Measurements from ENCODE around the gene PRKAA2.

Gene PRKAA2

DNA sequence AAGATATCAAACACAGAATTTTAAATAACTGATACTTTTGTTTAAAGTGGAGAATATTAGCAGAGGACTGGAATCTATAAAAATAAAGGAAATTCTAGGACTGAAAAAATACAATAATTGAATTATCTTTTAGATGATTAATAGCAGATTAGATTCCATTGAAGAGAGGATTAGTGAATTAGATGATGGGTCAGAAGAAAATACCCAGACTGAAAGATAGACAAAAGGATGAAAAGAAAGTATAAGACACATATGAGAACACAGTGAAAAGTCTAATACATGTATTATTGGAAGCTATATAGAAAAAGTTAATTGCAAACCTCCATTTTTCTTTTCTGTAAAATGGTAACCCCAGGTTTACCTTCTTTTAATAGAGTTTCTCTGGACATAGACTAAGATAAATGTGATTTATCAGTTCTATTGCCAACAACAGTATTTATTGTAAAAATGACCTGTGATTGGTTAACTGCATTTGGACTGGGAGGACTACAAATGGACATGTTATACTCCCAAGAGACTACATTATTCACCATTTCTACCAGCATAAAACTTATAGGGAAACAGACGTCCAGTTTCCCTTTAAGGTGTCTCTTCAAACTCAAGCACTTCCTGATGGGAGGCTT is 11.0 kb downstream of the PRKAA2 start:
- DNase-seq, result no peak

DNA sequence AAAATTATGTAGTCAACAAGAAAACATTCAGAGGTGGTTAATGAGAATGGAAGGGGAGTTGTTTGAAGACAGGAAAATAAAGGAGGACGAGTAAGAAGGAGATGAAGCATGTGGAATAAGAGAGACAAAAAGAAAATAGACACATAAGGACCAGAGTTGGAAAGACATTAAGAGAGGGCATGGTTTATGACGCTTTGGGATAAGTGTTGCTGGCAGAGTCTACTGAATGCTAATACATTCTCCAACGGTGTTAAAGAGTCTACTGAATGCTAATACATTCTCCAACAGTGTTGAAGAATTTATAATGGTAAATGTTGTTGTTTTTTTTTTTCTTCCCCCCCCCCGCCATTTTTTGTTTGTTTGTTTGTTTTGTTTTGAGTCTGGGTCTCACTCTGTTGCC is 13.1 kb downstream of the PRKAA2 start:
- no peak for DNase-seq

DNA sequence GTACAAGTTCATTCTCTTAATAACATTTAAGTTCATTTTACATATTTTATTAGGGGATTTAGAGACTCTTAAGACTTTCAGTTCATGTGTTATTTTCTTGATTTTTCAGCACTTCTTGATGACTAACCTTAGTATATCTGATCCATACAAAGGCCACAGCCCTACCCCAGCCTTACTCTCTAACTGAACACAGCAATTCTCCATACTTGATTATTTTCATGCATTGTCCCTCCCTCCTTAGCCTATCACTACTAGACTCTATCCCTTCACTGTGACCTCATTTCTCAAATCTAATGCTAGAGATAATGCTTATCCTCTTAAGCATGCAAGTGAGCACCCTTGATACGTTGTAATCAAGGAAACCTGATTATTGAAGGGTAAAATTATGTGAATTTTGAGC is 15.2 kb downstream of the PRKAA2 start:
- DNase-seq, result no peak

DNA sequence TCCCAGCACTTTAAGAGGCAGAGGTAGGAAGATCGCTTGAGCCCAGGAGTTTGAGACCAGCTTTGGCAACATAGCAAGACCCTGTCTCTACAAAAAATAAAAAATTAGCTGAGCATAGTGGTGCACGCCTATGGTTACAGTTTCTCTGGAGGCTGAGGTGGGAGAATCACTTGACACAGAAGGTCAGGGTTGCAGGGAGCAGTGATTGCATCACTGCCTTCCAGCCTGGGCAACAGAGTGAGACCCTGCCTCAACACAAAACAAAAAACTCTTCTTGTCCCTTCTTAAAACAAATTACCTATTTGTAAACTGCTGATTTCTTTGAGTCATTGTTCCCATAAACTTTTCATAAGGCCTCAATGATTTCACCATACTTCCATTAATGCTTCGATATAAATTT is 18.7 kb downstream of the PRKAA2 start:
- DNase-seq, result no peak

DNA sequence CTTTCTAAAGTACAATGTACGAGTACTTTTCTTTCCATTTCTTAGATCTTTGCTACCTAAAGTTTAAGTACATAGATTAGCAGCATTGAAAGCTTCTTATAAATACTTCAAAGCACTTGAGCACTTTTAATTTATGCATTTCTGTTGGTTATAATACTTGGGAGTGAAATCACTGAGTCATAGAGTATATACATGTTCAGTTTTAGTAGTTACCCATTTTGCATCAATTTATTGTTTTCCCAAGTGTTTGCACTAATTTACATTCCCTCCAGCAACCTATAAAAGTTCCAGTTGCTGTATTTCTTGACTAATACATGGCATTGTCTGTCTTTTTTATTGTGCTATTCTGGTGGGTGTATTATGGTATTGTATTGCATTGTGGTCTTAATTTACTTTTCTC is 20.3 kb downstream of the PRKAA2 start:
- no peak for DNase-seq

DNA sequence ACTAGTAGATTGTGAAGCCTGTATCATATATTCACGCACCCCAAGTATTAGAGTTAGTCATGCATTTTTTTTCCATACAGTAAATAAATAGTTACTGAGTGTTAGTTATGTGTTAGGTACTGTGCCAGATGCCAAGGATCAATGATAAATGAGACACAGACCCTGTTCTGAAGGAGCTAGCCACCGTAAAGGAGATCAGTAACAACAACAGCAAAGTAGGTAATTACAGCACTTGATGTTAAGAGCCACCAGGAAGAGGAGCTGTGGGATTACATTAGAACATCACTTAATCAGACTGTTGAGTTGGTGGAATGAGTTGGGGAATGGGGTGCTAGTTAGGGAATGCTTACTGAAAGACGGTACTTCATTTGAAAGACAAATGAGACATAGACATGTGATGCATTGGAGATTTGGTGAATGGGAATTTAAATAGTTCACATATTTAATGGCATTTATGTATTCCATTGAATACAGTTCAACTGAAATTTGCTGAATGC is 21.0 kb downstream of the PRKAA2 start:
- DNase-seq, result no peak

DNA sequence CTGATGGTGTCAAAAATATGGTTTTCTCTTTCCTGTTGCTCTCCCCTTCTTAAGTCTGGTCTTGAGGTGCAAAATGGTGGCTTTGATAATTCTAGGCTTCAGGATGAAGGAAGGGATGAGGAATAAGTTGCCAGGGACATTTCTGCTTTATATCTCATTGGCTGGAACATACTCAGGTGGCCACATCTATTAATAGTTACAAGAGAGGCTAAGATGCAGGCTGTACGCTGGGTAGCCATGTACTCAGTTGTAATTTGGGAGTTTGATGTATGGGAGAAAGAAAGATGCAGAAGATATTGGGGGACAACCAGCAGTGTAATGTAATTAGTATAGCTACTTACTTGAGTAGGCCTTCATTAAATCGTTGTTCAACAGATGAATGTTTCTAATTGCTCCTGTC is 25.2 kb downstream of the PRKAA2 start:
- DNase-seq, result no peak

DNA sequence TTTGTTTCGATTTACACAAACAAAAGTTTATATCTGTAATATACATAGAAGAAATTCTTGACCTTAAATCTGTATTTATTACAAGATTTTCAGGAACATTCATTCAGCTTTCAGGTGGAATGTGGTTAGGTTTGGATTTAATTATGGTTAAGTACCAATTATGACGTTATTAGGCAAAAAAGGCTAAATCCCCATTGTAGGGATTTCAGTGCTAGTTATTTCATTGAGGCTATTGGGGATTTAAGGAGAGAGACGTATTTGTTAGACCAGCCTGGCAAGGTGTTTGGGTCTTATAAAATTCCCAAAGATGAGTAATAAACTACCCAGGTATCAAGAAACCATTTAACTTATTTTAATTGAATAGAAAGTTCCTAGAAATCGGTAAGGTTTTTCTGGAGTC is 26.0 kb downstream of the PRKAA2 start:
- DNase-seq, result no peak

DNA sequence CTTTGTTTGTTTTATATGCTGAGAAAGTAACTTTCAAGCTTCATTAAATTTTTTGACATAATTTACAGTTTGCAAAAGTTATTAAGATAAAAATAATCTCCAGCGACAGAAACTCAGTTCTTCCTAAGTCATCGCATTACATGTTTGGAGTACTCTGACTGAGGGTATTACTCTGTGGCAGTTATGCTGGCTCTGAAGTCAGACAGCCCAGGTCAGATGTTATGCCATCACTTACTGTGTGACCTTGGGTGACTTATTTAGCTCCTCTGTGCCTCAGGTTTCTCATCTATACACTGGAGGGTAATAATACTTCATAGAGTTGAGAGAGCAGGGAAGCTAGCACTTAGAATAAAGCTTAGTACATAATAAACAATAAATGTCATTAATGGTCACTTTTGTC is 26.4 kb downstream of the PRKAA2 start:
- no peak for DNase-seq

DNA sequence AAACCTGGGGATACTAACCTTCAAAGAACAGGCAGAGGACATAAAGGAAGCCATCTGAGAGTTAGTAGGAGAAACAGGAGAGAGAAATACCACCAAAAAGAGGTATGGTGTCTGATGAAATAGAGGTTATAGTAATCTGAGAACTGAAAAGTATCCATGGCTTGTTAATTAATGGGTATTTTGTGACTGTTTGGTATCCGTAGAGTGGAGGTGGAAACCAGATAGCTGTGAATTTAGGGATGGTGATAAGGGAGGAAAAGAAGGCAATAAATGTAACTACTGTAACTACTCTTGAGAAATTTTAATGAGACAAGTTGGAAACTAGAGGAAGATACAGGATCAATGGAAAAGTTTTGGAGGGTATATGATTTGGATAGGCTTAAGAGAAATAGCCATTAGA is 27.5 kb downstream of the PRKAA2 start:
- no peak for DNase-seq

DNA sequence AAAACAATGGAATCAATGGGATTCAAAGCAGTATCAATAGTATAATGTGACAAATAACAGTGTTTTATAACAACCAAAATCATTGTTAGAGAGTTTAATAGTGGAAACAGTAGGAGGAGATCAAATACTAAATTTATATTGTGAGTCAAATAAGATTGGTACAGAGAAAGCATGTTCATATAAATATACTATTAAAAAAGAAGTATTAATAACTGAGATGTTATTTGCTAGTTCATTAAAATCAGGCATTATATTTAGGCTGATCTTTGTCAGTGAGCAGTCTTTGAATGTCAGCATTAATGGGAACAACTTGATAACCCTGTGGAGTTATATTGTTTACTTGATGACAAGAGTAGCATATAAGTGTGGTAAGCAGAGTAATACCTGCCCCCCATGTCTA is 30.6 kb downstream of the PRKAA2 start:
- no peak for DNase-seq

DNA sequence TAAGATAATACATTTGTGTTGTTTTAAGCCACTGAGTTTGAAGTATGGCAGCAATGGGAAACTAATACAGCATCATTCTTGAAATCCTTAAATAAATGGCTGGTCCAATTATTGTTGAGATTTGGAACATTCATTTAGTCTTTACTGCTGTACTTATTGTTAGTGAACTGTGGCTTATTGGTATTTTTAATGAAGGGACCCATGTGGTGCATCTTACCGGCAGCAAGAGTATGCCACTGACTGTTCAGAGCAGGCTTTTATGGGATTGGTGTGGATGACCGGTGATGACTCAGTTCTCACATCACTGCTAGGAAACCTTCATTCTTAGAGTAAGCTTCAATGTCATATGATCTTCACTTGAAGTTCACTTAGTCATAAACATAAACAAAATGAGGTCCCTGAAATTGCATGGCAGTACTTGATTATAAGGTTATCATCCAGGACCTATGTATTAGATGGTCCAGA is 31.5 kb downstream of the PRKAA2 start:
- no peak for DNase-seq

DNA sequence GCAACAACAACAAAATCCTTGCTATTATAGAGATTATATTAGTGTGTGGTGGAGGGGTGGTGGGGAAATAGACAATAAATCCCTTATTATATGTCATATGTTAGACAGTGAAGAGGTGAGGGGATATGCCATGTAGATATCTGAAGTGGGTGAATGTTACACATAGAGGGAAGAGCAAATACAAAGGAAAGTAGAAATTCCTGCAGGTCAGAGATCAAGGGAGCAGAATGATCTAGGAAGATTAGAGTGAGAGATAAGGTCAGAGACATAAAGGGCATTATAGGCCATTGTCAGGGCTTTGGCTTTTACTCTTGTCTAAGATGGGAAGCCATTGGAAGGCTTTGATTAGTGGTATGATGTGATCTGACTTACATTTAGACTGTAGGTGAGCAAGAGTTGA is 38.5 kb downstream of the PRKAA2 start:
- DNase-seq, result no peak

DNA sequence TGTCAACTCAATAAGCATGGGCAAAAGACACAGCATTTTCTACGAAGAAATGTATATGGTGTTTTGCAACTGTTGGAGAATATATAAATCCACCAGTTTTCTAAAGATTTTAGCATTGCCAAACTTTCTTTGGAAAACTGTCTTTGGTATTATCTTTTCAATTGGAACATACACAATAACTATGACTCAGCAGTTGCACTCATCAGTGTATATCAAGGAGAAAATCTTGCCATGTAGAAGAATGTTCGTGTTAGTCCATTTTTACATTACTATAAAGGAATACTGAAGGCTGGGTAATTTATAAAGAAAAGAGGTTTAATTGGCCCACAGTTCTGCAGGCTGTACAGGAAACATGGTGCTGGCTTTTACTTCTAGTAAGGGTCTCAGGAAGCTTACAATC is 41.1 kb downstream of the PRKAA2 start:
- DNase-seq, result no peak

DNA sequence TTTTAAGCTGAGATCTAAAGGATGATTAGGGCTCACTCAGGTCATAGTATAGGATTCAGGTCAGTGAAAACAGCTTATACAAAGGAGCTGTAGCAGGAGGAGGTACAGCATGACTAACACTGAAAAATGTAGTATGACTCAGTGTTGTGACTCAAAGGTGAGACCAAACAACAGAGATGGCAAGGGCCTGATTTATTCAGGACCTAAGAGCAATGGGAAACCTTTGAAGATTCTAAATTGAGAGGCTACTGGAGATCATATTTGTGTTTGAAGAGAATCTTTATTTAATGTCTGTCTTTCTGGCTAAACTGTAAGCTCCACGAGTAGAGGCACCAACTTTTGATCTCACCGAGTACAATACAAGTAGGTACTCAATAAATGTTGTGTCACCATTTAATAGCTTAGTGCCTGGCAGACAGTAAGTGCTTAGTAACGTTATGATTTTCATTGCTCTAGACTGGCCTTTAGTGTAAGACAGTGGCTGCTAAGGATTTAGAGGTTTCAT is 43.5 kb downstream of the PRKAA2 start:
- no peak for DNase-seq

DNA sequence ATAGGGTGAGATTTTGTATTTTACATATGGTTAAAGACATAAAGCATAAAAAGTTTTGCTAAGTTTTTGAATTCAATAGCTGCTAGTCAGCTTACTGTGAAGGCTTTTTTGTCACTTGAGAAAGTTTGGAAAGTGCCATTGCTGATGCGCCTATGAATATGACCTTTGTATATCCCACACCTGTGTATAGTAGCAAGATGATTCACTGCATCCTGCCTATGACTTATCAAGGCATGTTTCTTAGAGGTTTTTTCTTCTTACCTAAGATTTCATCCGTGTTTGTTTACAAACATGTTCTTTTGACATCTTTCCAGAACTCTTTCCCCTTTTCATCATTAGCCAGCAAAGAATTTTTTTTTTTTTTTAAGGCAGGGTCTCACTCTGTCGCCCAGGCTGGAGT is 51.5 kb downstream of the PRKAA2 start:
- DNase-seq, result no peak

DNA sequence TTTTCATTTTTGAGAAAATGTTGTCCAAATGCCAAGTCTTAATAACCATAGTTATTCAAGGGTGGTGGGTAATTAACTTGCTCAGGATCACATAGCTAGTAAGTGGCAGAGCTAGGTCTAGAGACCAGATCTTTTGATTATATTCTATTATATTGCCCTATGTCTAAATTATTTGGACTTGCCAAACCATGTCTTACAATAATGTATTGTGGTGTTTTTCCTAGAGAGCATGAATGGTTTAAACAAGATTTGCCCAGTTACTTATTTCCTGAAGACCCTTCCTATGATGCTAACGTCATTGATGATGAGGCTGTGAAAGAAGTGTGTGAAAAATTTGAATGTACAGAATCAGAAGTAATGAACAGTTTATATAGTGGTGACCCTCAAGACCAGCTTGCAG is 58.6 kb downstream of the PRKAA2 start:
- no peak for DNase-seq

DNA sequence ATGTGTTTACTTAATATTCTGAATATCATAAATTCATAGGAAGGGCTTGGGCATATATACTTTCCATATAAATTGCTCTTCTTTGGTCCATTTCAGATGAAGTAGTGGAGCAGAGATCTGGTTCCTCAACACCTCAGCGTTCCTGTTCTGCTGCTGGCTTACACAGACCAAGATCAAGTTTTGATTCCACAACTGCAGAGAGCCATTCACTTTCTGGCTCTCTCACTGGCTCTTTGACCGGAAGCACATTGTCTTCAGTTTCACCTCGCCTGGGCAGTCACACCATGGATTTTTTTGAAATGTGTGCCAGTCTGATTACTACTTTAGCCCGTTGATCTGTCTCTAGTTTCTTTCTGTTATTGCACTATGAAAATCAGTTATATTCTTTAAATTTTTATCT is 62.3 kb downstream of the PRKAA2 start:
- DNase-seq, result no peak

DNA sequence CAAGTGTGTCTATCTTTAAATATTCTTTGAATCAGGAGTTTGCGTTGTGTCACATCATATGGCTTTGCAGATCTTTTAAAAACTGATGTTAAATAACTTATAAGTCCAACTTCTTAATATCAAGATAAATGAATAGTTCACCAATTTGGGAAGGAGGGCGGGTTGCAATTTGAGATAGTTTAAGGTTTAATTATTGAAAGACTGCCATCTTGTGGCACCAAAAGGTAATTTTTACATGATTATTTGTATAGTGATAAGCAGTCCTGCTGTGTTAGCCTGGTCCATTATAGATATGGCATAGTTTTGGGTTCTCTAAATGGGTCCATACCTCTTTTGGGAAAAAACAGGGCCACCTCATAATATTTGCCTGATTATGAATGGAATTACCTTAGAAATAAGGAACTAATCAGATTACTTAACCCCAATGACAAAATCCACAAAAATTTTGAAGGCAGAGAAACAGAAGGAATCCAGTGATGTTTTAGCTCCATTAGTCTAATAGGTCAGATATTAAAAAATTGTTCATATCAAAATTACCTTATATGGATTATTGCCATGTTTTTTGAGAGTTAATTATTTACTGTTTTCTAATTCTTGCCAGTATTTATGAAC is 64.3 kb downstream of the PRKAA2 start:
- peak; percentile 47 for DNase-seq

DNA sequence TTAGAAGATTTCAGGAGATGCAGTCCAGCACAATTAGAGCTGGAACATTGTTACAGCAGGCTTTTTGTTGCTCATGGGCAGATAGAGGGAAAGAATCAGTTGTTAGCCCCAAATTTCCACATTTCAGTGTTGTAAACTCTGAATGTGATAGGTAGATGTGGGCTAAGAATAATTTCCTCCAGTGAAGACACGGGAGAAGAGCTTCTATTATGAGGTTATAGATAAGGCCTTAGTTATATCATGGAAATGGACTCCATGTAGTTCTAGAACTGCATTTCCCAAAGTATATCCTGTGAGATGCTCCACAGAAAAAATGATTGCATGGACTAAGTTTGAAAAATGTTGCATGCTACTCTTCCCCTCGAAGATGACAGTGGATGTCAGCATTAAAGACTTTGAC is 64.9 kb downstream of the PRKAA2 start:
- DNase-seq, result no peak

DNA sequence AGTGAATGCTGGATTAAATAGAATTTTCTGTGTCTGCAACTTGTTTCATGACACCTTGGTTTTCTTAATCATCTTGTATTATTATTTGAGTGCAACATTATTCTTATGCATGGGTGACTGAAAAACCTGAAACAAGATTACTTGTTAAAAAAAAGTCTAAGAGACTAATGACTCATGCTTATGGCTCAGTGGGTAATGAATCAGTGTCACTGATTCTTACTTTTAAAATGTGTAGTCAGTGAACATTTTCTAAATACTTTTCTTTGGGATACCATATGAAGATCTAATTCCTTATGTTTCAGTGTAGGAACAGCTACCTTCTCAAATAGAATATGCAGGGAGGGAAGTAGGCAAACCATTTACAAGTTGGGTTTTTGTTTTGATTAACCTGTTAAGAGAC is 65.5 kb downstream of the PRKAA2 start:
- DNase-seq, result no peak

DNA sequence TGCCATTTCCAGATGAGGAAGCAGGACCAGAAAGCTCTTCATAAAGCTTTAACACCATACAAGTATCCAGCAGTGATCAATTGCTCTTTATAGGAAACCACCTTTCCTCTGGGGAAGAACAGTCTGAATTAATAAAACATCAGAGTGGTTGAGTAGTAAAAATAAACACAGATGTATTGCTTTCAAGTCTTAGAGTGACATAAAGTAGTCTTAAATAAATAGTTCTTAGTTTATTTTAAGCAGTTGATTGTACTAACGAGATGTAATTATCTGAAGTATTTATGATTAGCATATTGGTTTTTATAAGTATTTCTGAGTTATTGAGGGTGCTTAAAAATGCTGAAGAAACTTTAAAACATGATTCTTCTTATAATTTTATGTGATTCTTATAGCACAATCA is 67.0 kb downstream of the PRKAA2 start:
- no peak for DNase-seq

DNA sequence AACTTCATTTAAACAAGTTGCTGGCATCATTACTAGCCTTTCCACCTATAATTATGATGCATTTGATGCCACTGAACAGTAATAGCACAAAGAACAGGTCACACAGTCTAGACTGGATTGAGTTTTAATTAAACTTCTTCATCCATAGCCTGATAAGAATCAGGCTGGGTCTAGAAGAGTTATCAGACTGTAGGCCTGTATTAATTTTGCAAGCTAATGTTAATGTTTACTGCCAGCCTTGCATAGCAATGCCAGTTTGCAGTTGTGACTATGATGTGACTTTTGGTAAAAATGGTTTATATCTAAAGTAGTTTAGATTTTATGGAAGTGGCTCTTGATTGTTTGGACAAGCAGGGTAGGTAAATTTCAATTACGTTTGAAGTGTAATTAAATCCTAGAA is 68.0 kb downstream of the PRKAA2 start:
- DNase-seq, result no peak

DNA sequence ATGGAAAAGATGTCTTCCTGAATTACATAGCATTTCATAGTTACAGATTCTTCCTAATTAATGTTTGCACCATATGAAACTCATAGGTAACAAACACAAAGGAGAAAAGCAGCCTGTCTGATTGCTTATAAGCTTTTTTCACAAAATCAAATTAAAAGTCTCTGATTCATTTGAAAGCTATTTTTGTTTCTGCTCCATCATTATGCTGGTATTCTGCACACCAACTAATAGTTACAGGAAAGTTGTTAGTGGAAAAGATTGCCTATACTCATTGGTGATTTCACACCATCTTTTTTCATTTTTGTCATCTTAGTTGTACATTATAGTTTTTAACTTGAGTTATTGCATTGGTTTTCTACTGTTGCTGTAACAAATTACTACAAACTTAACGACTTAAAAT is 70.0 kb downstream of the PRKAA2 start:
- no peak for DNase-seq

DNA sequence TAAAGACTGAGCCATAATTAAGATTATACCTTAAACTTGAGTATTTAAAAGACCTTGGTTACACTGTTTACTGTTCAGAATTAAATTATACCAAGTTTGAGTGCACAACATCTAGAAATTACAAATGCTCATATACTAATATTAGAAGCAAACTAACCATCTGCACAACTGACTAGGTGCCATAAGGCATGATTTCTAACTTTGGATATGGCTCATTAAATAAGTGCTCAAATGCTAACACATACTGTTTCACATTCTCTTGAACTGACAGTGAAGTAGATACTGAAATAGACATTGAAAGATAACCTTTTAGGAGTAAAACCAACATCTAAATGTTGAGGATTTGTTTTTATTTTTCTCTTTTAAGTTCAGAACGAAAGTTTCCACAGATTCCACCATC is 74.1 kb downstream of the PRKAA2 start:
- DNase-seq, result no peak
